Body of pancreas (tissue), 4 donors: ENCODE measurements around the gene CFDP1.

Experiments
- POLR2A ChIP-seq, 3 donors: fragments of 450-650 bp; IDR thresholded peaks; one replicate each; pipeline ENCODE4 v1.6.1; 2016; ENCODE audit warnings: antibody characterized with exemption in 3 of 3, mild to moderate bottlenecking in 2 of 3
- TF ChIP-seq, protein P1 (sequence below), 7 experiments: fragments of 450-650 bp in 4 of 7; fragments of 200-600 bp in 3 of 7; sonication (generic) in 3 of 7; IDR thresholded peaks; one replicate each; pipeline ENCODE4 v1.5.1; 2016 to 2019; ENCODE audit warnings: antibody characterized with exemption in 7 of 7

DNA sequence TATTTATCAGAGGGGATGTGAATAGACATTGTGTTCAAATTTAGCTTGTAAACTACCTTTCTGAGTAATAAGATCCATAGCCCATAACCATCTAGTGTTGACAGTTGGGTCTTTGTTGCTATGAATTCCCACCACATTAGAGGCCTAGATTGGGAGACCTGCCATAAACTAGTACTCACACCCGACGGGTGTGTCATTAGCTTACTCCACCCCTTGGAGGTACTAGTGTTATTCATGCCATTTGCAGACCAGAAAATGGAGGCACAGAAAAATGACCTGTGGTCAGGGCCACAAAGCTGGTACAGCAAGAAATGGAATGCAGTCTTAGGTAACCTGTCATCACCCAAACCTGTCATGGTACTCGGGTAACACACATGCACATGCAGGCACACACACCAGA, 140.6 kb downstream of the CFDP1 start:
- TF ChIP-seq, protein P1, sequence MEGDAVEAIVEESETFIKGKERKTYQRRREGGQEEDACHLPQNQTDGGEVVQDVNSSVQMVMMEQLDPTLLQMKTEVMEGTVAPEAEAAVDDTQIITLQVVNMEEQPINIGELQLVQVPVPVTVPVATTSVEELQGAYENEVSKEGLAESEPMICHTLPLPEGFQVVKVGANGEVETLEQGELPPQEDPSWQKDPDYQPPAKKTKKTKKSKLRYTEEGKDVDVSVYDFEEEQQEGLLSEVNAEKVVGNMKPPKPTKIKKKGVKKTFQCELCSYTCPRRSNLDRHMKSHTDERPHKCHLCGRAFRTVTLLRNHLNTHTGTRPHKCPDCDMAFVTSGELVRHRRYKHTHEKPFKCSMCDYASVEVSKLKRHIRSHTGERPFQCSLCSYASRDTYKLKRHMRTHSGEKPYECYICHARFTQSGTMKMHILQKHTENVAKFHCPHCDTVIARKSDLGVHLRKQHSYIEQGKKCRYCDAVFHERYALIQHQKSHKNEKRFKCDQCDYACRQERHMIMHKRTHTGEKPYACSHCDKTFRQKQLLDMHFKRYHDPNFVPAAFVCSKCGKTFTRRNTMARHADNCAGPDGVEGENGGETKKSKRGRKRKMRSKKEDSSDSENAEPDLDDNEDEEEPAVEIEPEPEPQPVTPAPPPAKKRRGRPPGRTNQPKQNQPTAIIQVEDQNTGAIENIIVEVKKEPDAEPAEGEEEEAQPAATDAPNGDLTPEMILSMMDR (IDR thresholded peaks at IDR 0.05): no peak
- TF ChIP-seq POLR2A (IDR thresholded peaks at IDR 0.05): no peak
